GM18507 (cell line): ENCODE results near the gene GPR3.
"Not testable (repeated sequence)": the region's sequence is repeated elsewhere in the genome, so short reads cannot be mapped to it uniquely, and the experiment has no call there.

ENCODE experiments used
- DNase-seq: peaks from one replicate; pipeline ENCODE4 v3.0.0; 2011; ENCODE audit warnings: low read depth; ENCODE audit not compliant: insufficient read length; ENCODE audit errors: extremely low spot score
- FAIRE-seq: peaks from 2 replicates; lab custom pipeline; 2011; peaks lifted over from hg19 to GRCh38; lab: Jason Lieb, UNC

The GPR3 gene

GRCh38 chr1:27413004-27413403 lies 20.6 kb downstream of the GPR3 start:
- FAIRE-seq (no peak), DNase-seq (no peak)

GRCh38 chr1:27414091-27414490 lies 21.7 kb downstream of the GPR3 start:
- FAIRE-seq (no peak), DNase-seq (no peak)

- DNase-seq: no peak
- peak; percentile 86 for FAIRE-seq
Measured at GRCh38 chr1:27416387-27417111, 24.1 kb downstream of the GPR3 start.

GRCh38 chr1:27417713-27418112 lies 25.3 kb downstream of the GPR3 start:
- DNase-seq (no peak), FAIRE-seq (no peak)

- no peak for DNase-seq
- FAIRE-seq: peak; percentile 92
Measured at GRCh38 chr1:27418326-27419185, 26.1 kb downstream of the GPR3 start.

DNA sequence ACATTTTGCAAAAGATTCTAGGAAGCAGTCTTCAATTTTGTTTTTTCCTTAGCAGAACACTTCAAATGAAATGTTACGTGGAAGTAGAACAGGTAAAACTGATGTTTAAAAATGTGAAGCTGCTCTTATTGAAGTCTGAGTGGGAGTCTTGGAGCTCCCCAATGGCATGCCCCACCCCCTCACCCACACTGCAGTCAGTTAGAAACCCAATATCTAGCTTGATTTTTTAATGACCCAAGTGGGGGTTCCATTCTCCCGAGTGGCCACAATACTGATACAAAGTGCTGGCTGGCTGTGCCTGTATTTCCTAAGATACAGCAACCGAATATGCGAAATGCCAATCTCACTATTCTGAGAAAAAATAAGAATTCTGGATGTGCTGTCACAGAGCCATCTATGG lies 31.3 kb downstream of the GPR3 start:
- no peak for FAIRE-seq
- no peak for DNase-seq

- no peak for FAIRE-seq
- DNase-seq: no peak
Measured at GRCh38 chr1:27427329-27427728, 34.9 kb downstream of the GPR3 start.

DNA sequence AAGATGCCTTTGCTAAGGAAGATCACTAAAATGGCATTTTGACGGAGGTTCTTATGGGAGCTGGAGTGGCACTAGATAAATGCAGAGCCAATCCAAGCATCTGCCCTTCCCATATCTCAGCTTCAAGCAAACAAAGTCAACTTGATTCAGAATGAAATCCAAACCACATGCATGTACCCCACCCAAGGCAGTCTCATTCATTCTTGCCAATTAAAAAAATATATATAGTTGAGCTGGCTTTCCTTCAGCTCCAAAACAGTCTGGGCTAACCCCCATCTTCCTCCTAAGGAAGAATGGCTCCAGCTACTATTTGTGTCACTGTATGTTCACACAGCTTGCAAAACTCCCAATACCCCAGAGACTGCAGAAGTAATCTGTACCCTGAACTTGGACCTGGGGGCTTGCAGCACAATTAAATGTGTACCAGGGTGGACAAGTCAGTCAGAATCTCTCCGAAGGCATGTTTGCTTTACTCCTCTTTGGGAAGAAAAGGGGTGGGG lies 35.4 kb downstream of the GPR3 start:
- no peak for FAIRE-seq

GRCh38 chr1:27428316-27429028 lies 36.0 kb downstream of the GPR3 start:
- FAIRE-seq (no peak), DNase-seq (no peak)

More for the DNA sequence above, 35.4 kb downstream of the GPR3 start:
- DNase-seq: no peak

GRCh38 chr1:27429029-27429425 lies 36.6 kb downstream of the GPR3 start:
- no peak for FAIRE-seq
- no peak for DNase-seq

- DNase-seq: no peak
- FAIRE-seq: peak; percentile 64
Measured at GRCh38 chr1:27430903-27431600, 38.6 kb downstream of the GPR3 start.

DNA sequence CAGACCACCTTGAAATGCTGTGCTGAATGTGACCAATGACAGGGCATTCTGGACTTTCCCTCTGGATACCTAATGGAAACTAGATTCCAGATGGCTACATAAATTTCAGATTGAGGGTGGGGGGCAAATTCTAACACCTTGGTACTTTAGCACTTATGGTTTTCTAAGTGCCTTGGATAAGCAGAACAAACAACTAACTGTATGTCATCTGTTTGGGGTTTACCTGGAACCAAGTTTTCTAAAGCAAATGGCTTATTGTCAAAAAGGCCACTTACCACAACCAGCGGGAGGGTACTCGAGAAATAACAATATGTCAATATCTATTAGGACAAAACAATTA lies 39.1 kb downstream of the GPR3 start:
- no peak for FAIRE-seq
- no peak for DNase-seq

DNA sequence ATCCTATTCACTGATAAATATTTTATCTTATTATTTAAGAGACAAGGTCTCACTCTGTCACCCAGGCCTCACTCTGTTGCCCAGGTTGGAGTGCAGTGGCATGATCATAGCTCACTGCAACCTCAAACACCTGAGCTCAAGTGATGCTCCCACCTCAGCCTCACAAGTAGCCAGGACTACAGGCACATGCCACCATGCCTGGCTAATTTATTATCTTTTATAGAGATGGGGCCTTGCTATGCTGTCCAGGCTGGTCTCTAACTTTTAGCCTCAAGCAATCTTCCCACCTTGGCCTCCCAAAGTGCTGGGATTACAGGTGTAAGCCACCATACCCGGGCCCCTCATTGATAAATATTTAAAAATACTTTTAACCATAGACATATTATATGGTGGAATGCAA lies 40.3 kb downstream of the GPR3 start:
- not testable (repeated sequence) for FAIRE-seq

DNA sequence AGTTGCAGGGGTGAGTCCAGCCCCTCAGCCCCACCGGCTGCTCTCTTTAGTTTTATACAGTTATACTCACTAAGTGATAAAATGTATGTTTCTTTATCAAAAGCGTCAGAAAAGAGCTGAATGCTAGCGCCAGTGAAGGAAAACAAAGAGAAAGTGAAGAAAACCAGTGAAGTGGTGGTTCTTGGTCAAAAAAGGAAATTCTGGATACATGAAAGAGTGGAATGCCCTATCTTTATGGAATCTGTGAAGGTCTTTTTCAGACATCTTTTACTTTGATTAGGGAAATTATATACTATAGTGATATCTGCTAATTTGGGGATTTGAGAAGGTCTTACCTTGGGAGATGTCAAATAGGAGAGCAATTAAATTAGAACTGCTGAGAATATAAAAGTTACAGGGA lies 41.3 kb downstream of the GPR3 start:
- no peak for FAIRE-seq
- no peak for DNase-seq

More for the DNA sequence above, 40.3 kb downstream of the GPR3 start:
- not testable (repeated sequence) for DNase-seq

- DNase-seq (no peak), FAIRE-seq (peak; percentile 75)
Measured at GRCh38 chr1:27435566-27436203, 43.3 kb downstream of the GPR3 start.

GRCh38 chr1:27436204-27437159 lies 44.1 kb downstream of the GPR3 start:
- DNase-seq (no peak), FAIRE-seq (peak; percentile 65)

GRCh38 chr1:27438621-27439061 lies 46.2 kb downstream of the GPR3 start:
- no peak for DNase-seq
- no peak for FAIRE-seq

- no peak for DNase-seq
- no peak for FAIRE-seq
Measured at GRCh38 chr1:27439150-27439549, 46.7 kb downstream of the GPR3 start.
